Brain microvascular endothelial cell (primary cell): ENCODE data around the gene DEFB119.

Experiments used
- DNase-seq: peaks from one replicate; pipeline ENCODE4 v3.0.0-alpha.2; 2020
- H3K27ac ChIP-seq: fragments of 250-450 bp; sonication (Bioruptor Pico); 2 replicates; pipeline ENCODE4 v1.5.1; 2020; ENCODE audit warnings: mild to moderate bottlenecking, moderate library complexity
- H3K27me3 ChIP-seq: fragments of 250-450 bp; sonication (Bioruptor Pico); replicated peaks from 2 replicates; pipeline ENCODE4 v1.5.1; 2020; ENCODE audit warnings: mild to moderate bottlenecking
- H3K36me3 ChIP-seq: fragments of 250-450 bp; sonication (Bioruptor Pico); replicated peaks from 2 replicates; pipeline ENCODE4 v1.5.1; 2020; ENCODE audit warnings: mild to moderate bottlenecking
- H3K4me3 ChIP-seq: 2 replicates; pipeline ENCODE4 v1.5.1; 2011; ENCODE audit warnings: low read depth, mild to moderate bottlenecking, control low read depth, low read length, moderate library complexity
- in situ Hi-C: cut with HindIII; loops from 2 replicates; pipeline ENCODE4 v1.10.0; 2017; ENCODE audit warnings: low sequenced_read_pairs, low pct_ligation_motif_present
- TF ChIP-seq, protein P1 (sequence below): IDR thresholded peaks from 2 replicates; pipeline ENCODE4 v1.5.1; 2011; ENCODE audit warnings: low read depth, mild to moderate bottlenecking, moderate library complexity, low read length, control low read depth, inconsistent platforms; ENCODE audit errors: missing control alignments

DEFB119 gene

GRCh38 chr20:31414381-31414780 lies 24.0 kb upstream of the DEFB119 start:
- no peaks in the 10 kb centered on the region for H3K27me3 ChIP-seq
- DNase-seq: no peak
- no peak overlapping the region for H3K4me3 ChIP-seq
- no peaks in the 10 kb centered on the region for H3K36me3 ChIP-seq
- H3K27ac ChIP-seq: no peak overlapping the region
- TF ChIP-seq, protein P1, sequence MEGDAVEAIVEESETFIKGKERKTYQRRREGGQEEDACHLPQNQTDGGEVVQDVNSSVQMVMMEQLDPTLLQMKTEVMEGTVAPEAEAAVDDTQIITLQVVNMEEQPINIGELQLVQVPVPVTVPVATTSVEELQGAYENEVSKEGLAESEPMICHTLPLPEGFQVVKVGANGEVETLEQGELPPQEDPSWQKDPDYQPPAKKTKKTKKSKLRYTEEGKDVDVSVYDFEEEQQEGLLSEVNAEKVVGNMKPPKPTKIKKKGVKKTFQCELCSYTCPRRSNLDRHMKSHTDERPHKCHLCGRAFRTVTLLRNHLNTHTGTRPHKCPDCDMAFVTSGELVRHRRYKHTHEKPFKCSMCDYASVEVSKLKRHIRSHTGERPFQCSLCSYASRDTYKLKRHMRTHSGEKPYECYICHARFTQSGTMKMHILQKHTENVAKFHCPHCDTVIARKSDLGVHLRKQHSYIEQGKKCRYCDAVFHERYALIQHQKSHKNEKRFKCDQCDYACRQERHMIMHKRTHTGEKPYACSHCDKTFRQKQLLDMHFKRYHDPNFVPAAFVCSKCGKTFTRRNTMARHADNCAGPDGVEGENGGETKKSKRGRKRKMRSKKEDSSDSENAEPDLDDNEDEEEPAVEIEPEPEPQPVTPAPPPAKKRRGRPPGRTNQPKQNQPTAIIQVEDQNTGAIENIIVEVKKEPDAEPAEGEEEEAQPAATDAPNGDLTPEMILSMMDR: no peak
- in situ Hi-C loops: no loop called here

- H3K36me3 ChIP-seq: no peaks in the 10 kb centered on the region
- DNase-seq: no peak
- TF ChIP-seq, protein P1: no peak
- no peak overlapping the region for H3K27ac ChIP-seq
- in situ Hi-C loops: no loop called here
- H3K4me3 ChIP-seq: no peak overlapping the region
- no peaks in the 10 kb centered on the region for H3K27me3 ChIP-seq
These were observed 19.6 kb upstream of the DEFB119 start for GRCh38 chr20:31410011-31410410.

- no peak for DNase-seq
- Histone ChIP-seq H3K27me3 (no peaks in the 10 kb centered on the region), H3K4me3 (no peak within 1 kb of the TSS), H3K27ac (no peak within 1 kb of the TSS), H3K36me3 (no peaks in the 10 kb centered on the region)
- in situ Hi-C loops: no loop called here
- TF ChIP-seq, protein P1: no peak
These were observed 15.7 kb upstream of the DEFB119 start, which contains the start of gene DEFB121 for GRCh38 chr20:31406115-31406514. TSS of gene DEFB121 (minus strand) at chr20:31406215. CDS start at chr20:31406152, 63 bp downstream.

- TF ChIP-seq, protein P1: no peak
- Histone ChIP-seq H3K27ac (no peak overlapping the region), H3K27me3 (no peaks in the 10 kb centered on the region), H3K36me3 (no peaks in the 10 kb centered on the region), H3K4me3 (no peak overlapping the region)
- in situ Hi-C loops: no loop called here
- no peak for DNase-seq
These were observed 13.5 kb upstream of the DEFB119 start for GRCh38 chr20:31403886-31404285.

GRCh38 chr20:31394900-31395299 lies 4.5 kb upstream of the DEFB119 start:
- H3K36me3 ChIP-seq: no peaks in the 10 kb centered on the region
- TF ChIP-seq, protein P1: no peak
- no peak for DNase-seq
- H3K27me3 ChIP-seq: no peaks in the 10 kb centered on the region
- no peak overlapping the region for H3K4me3 ChIP-seq
- in situ Hi-C loops: no loop called here
- no peak overlapping the region for H3K27ac ChIP-seq

DNA sequence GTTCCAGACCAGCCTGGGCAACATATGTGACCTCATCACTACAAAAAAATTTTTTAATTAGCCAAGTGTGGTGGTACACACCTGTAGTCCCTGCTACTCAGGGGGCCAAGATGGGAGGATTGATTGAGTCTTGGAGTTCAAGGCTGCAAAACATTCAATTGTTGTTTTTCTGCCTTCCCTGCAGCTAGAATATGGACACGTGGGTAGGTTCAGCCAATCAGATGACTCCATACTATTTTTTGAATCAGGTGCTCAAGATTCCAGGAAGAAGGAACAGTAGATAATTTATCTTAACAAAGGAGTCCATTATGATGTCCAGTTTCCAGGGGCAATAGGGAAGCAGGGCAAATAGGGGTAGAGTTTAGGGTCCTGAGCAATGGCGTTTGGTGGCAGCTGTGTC lies 2.4 kb upstream of the DEFB119 start:
- no peak overlapping the region for H3K27ac ChIP-seq
- H3K4me3 ChIP-seq: no peak overlapping the region
- H3K36me3 ChIP-seq: no peaks in the 10 kb centered on the region
- H3K27me3 ChIP-seq: no peaks in the 10 kb centered on the region
- TF ChIP-seq, protein P1: no peak
- in situ Hi-C loops: no loop called here
- no peak for DNase-seq
